ENCODE results near the gene CDON.
"Not testable (repeated sequence)": the region's sequence is repeated elsewhere in the genome, so short reads cannot be mapped to it uniquely, and the experiment has no call there.

GRCh38 chr11:125914601-125915000 lies 148.1 kb downstream of the CDON start:
- not testable (repeated sequence) for TF ChIP-seq POLR2A, POLR2AphosphoS5, CTCF, EP300 (IDR thresholded peaks at IDR 0.05)
